ENCODE data around the gene IRF9. TPM values are rescaled to one million over a fixed set of nuclear protein-coding genes. Genes with fewer than 3 reads are reported as not detected.

Gene IRF9
- total RNA-seq, 1 experiment from 2014 or later = 27.6 TPM

GRCh38 chr14:24207625-24208024 is 46.6 kb downstream of the IRF9 start:
- Histone ChIP-seq H3K4ac (ENCODE audit: low read depth, low read length) (no peak overlapping the region), H3K4me2 (ENCODE audit: insufficient read depth, insufficient read length, low read length) (no peak overlapping the region), H2BK12ac (ENCODE audit: insufficient read length, low read depth, low read length) (no peak overlapping the region), H3K18ac (ENCODE audit: insufficient read length, low read depth, low read length) (no peak overlapping the region), H2BK15ac (ENCODE audit: low read depth, low read length) (no peak overlapping the region), H3K23ac (ENCODE audit: insufficient read length, low read depth, low read length) (no peak overlapping the region), H4K8ac (replicated peaks; ENCODE audit: insufficient read length, low read depth, low read length) (no peak overlapping the region), H3K9ac (ENCODE audit: extremely low read depth, insufficient read length, low read length) (no peak overlapping the region), H3K4me1 (ENCODE audit: insufficient read depth, low read length) (peaks cover 5% of the 10 kb centered on the region; the same call in 1 of the 2 replicates), H3K27me3 (ENCODE audit: insufficient read depth, low read length) (no peaks in the 10 kb centered on the region), H3K23me2 (ENCODE audit: insufficient read length, low read depth, low read length, poor library complexity, severe bottlenecking) (no peaks in the 10 kb centered on the region), H2AFZ (ENCODE audit: low read length) (no peak overlapping the region), H3K14ac (ENCODE audit: insufficient read depth, low read length) (no peak overlapping the region), H2BK120ac (ENCODE audit: low read depth, low read length, poor library complexity, severe bottlenecking) (no peak overlapping the region), H3K27ac (ENCODE audit: insufficient read length, low read depth, low read length) (no peak overlapping the region), H4K91ac (ENCODE audit: insufficient read length, low read depth, low read length) (no peak overlapping the region), H2AK5ac (ENCODE audit: insufficient read length, low read length) (no peak overlapping the region), H3K9me3 (ENCODE audit: control insufficient read depth, low read depth, low read length) (no peaks in the 10 kb centered on the region), H4K20me1 (ENCODE audit: control insufficient read depth, insufficient read depth, insufficient read length) (no peaks in the 10 kb centered on the region), H2BK20ac (ENCODE audit: low read depth, low read length, poor library complexity, severe bottlenecking) (no peak overlapping the region), H3K79me1 (ENCODE audit: insufficient read depth, low read depth, low read length, poor library complexity, severe bottlenecking) (no peaks in the 10 kb centered on the region), H3K79me2 (ENCODE audit: insufficient read depth, low read length) (no peaks in the 10 kb centered on the region), H4K5ac (ENCODE audit: insufficient read length, low read depth, low read length) (no peak overlapping the region), H2BK5ac (ENCODE audit: insufficient read length, low read length) (no peak overlapping the region), H3K56ac (ENCODE audit: insufficient read length, low read depth, low read length) (no peak overlapping the region), H3T11ph (ENCODE audit: low read length) (no peak overlapping the region)
- Mint-ChIP-seq H3K27ac (no peak overlapping the region), H3K4me3 (no peak overlapping the region), H3K27me3 (ENCODE audit: low read depth) (no peaks in the 10 kb centered on the region; the same call in 1 of the 2 replicates), H3K36me3 (ENCODE audit: insufficient read depth in 1 of 3, low read depth in 3 of 3) (peaks cover 40 to 76% (median 68%) of the 10 kb centered on the region in 3 experiments; a peak in 6 of 7 replicates), H3K9me3 (peaks cover 0 to 3% of the 10 kb centered on the region in 2 experiments; a peak in 3 of 5 replicates), H3K4me1 (peaks cover 15 to 20% of the 10 kb centered on the region in 2 experiments)
- TF ChIP-seq CTCF (conservative IDR thresholded peaks at IDR 0.05) = no peak
- WGBS (ENCODE audit: extremely low coverage, insufficient read length, low lambda C conversion rate) = no CpG with 5 or more reads among the region's 2 CpGs
- no peak for DNase-seq

Measured in H9 (cell line).